SH-SY5Y (cell line): ENCODE measurements around the gene TNS1.

Experiments used
- GATA2 ChIP-seq: IDR thresholded peaks from 2 replicates; pipeline ENCODE4 v1.6.1; 2011; ENCODE audit warnings: mild to moderate bottlenecking, low read depth, low read length
- GATA3 ChIP-seq: IDR thresholded peaks from 2 replicates; pipeline ENCODE4 v1.6.1; 2011; ENCODE audit warnings: low read depth, mild to moderate bottlenecking, low read length, moderate library complexity

- no peak for TF ChIP-seq GATA3
- no peak for TF ChIP-seq GATA2
Measured at GRCh38 chr2:217940261-217941220, 62.3 kb downstream of the TNS1 start.
